B cell (primary cell): Measurements from ENCODE around the gene SRXN1. TPM values are rescaled to one million over a fixed set of nuclear protein-coding genes. Genes with fewer than 3 reads are reported as not detected.

Source experiments
- ATAC-seq: fragments of 200-7000 bp; cut with Tn5 transposase; one replicate; pipeline ENCODE4 v1.10.0; 2021; ENCODE audit warnings: low read depth, mild to moderate bottlenecking, moderate number of reproducible peaks, moderate library complexity
- CTCF ChIA-PET: fragments of 350-600 bp; sonication (Branson Sonifier 250); formaldehyde crosslinking; loops from one replicate; lab custom pipeline; 2021; ENCODE audit warnings: antibody characterized with exemption, inconsistent platforms; lab: Charles Lee
- POLR2A ChIA-PET: fragments of 350-600 bp; sonication (Branson Sonifier 250); formaldehyde crosslinking; loops from one replicate; lab custom pipeline; 2021; ENCODE audit warnings: antibody characterized with exemption; lab: Charles Lee
- DNase-seq: peaks from one replicate; pipeline ENCODE4 v3.0.0; 2013
- H2AFZ ChIP-seq: 2 replicates; pipeline ENCODE4 v1.6.1; 2012; ENCODE audit warnings: mild to moderate bottlenecking, low read depth, low read length; ENCODE audit not compliant: insufficient read depth, poor library complexity, severe bottlenecking
- H3K27ac ChIP-seq, 2 donors: 1 replicate in 1 of 2; 2 replicates in 1 of 2; pipeline ENCODE4 v1.5.1; 2012 to 2013; ENCODE audit warnings: low read length in 2 of 2, mild to moderate bottlenecking in 2 of 2, moderate library complexity in 1 of 2
- H3K27me3 ChIP-seq, 4 experiments: fragments of 200-600 bp in 1 of 4; sonication (generic) in 1 of 4; replicated peaks in 1 of 4; 1 replicate in 2 of 4; 2 replicates in 2 of 4; pipeline versions ENCODE4 v1.6.1 to v1.7.0; 2013 to 2016; ENCODE audit warnings: low read length in 3 of 4, mild to moderate bottlenecking in 2 of 4, mixed read lengths in 1 of 4, moderate library complexity in 1 of 4; ENCODE audit not compliant: insufficient read depth in 4 of 4, control insufficient read depth in 3 of 4; ENCODE audit errors: control extremely low read depth in 1 of 4
- H3K36me3 ChIP-seq, 2 experiments: replicated peaks in 1 of 2; 1 replicate in 1 of 2; 2 replicates in 1 of 2; pipeline versions ENCODE4 v1.6.1 to v1.7.1; 2013; ENCODE audit warnings: low read length in 1 of 2; ENCODE audit not compliant: insufficient read depth in 2 of 2, control insufficient read depth in 1 of 2; ENCODE audit errors: control extremely low read depth in 1 of 2, extremely low read depth in 1 of 2
- H3K4me1 ChIP-seq, 2 donors: fragments of 200-600 bp in 1 of 2; sonication (generic) in 1 of 2; 1 replicate in 1 of 2; 2 replicates in 1 of 2; pipeline versions ENCODE4 v1.5.1 to v1.6.1; 2013 to 2017; ENCODE audit warnings: low read length in 2 of 2; ENCODE audit not compliant: control insufficient read depth in 2 of 2, insufficient read depth in 2 of 2
- H3K4me2 ChIP-seq: replicated peaks from 2 replicates; pipeline ENCODE3; 2012; ENCODE audit warnings: mild to moderate bottlenecking, low read depth, low read length; ENCODE audit not compliant: poor library complexity, severe bottlenecking
- H3K4me3 ChIP-seq, 5 experiments: fragments of 200-600 bp in 1 of 5; sonication (generic) in 1 of 5; 1 replicate in 3 of 5; 2 replicates in 2 of 5; pipeline versions ENCODE4 v1.5.1 to v1.7.0; 2011 to 2016; ENCODE audit warnings: low read length in 4 of 5, mild to moderate bottlenecking in 4 of 5, low read depth in 2 of 5, control low read depth in 1 of 5, moderate library complexity in 1 of 5; ENCODE audit not compliant: insufficient read depth in 1 of 5; ENCODE audit errors: control extremely low read depth in 1 of 5, extremely low read depth in 1 of 5
- H3K79me2 ChIP-seq: fragments of 200-600 bp; sonication (generic); one replicate; pipeline ENCODE4 v1.6.0; 2016; ENCODE audit warnings: low read length; ENCODE audit not compliant: control insufficient read depth, insufficient read depth
- H3K9ac ChIP-seq: fragments of 200-600 bp; sonication (generic); 2 replicates; pipeline ENCODE4 v1.6.1; 2017; ENCODE audit warnings: mild to moderate bottlenecking, low read length, moderate library complexity
- H3K9me3 ChIP-seq, 3 donors: one replicate each; pipeline versions ENCODE4 v1.6.1 to v1.7.1; 2013; ENCODE audit warnings: low read length in 2 of 3; ENCODE audit not compliant: control insufficient read depth in 2 of 3, insufficient read depth in 1 of 3; ENCODE audit errors: control extremely low read depth in 1 of 3
- H4K20me1 ChIP-seq: 2 replicates; pipeline ENCODE4 v1.6.0; 2012; ENCODE audit warnings: mild to moderate bottlenecking, low read length; ENCODE audit not compliant: insufficient read depth, control insufficient read depth, poor library complexity, severe bottlenecking
- H3K27ac Mint-ChIP-seq: one replicate; pipeline ENCODE4 v1.8.0; 2021; ENCODE audit warnings: mixed read lengths
- H3K27me3 Mint-ChIP-seq: one replicate; pipeline ENCODE4 v1.8.0; 2021; ENCODE audit warnings: mixed read lengths
- H3K4me1 Mint-ChIP-seq: one replicate; pipeline ENCODE4 v1.8.0; 2021; ENCODE audit warnings: mixed read lengths
- H3K4me3 Mint-ChIP-seq: one replicate; pipeline ENCODE4 v1.8.0; 2021; ENCODE audit warnings: mixed read lengths
- H3K9me3 Mint-ChIP-seq: one replicate; pipeline ENCODE4 v1.8.0; 2022; ENCODE audit warnings: mixed read lengths; ENCODE audit not compliant: insufficient read depth
- EZH2 ChIP-seq: IDR thresholded peaks from 2 replicates; pipeline ENCODE4 v1.6.1; 2012; ENCODE audit warnings: borderline replicate concordance, low read depth, mild to moderate bottlenecking, moderate library complexity, low read length; ENCODE audit not compliant: insufficient read depth, poor library complexity, severe bottlenecking
- WGBS: methylation state at CpG from one replicate; pipeline ENCODE4 v1.1.5; 2013; ENCODE audit warnings: missing lambda C conversion rate; ENCODE audit not compliant: insufficient coverage; 5-methylcytosine and 5-hydroxymethylcytosine counted together
- intact Hi-C: fragments of 100-400 bp; cut with micrococcal nuclease; formaldehyde crosslinking; loops from one replicate; pipeline ENCODE4 v1.10.0; 2022
- polyA plus RNA-seq: library from polyadenylated mRNA; depleted of rRNA; stranded (reverse); fragments of >200 nt; gene quantifications from 2 replicates; pipeline ENCODE4 v1.2.3, GENCODE V29; 2012
- total RNA-seq, 2 donors: library from RNA; stranded (reverse); fragments of 120-200 nt in 1 of 2; gene quantifications; 1 replicate in 1 of 2; 2 replicates in 1 of 2; pipeline versions ENCODE4 v1.2.3 to v1.2.4, GENCODE V29; 2013 to 2022
- TF ChIP-seq, protein P1 (sequence below): fragments of 200-600 bp; IDR thresholded peaks from one replicate; pipeline ENCODE4 v1.8.0; 2022; ENCODE audit warnings: antibody characterized with exemption, mild to moderate bottlenecking

Gene SRXN1
- total and polyA plus RNA-seq, 2 donors (not counting 1 experiment from before 2014, with no cell fraction given) = 1.3 to 4.5 TPM

DNA sequence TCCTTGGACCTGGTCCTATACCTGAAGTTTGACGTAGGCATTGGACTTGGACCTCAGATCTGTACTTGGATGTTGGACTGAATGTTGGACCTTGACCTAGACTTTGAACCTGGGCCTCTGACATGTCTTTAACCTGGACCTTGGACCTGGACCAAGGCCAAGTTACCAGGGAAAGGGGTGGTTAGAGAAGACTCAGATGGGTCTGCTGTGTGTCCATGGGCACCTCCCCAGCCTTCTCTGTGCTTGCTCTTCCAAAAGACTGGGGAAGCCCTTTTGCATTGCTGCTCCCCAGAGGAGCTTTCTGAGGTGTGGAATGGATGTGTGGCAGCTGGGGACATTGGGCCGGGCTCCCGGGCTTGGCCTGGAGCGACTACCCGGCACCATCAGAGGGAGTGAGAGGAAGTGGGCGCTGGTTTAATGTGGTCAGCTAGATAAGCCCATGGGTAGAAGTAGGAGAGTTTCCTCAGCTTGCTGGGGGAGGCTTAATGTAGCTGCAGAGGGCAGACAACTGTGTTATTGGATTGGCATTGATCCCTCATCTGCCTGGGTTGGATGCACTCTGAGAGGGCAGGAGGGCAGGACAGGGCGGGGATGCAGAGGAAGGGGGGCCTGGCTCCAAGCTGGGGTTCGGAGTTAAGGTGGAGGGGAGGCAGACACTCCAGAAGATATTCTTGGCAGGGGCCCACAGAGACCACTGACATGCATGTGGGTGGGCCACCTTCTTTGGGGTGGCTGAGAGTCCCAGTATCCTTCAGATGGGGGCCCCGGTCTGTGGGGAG, 18.4 kb upstream of the SRXN1 start:
- TF ChIP-seq, protein P1, sequence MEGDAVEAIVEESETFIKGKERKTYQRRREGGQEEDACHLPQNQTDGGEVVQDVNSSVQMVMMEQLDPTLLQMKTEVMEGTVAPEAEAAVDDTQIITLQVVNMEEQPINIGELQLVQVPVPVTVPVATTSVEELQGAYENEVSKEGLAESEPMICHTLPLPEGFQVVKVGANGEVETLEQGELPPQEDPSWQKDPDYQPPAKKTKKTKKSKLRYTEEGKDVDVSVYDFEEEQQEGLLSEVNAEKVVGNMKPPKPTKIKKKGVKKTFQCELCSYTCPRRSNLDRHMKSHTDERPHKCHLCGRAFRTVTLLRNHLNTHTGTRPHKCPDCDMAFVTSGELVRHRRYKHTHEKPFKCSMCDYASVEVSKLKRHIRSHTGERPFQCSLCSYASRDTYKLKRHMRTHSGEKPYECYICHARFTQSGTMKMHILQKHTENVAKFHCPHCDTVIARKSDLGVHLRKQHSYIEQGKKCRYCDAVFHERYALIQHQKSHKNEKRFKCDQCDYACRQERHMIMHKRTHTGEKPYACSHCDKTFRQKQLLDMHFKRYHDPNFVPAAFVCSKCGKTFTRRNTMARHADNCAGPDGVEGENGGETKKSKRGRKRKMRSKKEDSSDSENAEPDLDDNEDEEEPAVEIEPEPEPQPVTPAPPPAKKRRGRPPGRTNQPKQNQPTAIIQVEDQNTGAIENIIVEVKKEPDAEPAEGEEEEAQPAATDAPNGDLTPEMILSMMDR = no peak
- no peak for TF ChIP-seq EZH2
- H3K27me3 ChIP-seq = peaks cover 0 to 67% (median 28%) of the 10 kb centered on the region in 4 experiments

DNA sequence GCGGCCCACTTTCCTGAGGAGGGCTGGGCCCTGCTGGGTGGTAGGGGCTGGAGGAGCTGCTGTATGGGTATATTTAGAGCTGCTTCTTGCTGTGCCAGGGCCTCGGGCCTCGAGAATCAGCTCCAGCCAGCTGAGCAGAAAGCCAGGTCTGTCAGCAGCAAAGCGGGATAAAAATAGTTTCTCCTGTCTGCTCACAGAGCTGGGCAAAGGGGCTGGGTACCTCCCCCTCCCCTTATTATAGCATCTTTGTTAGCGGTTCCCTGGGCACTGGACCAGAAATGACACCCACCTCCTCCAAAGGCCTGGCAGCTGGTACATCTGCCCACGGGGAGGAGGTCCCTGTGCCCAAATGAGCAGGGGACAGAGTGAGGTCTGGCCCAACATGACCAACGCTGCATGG, 16.6 kb upstream of the SRXN1 start:
- Histone ChIP-seq H3K4me2 (no peak overlapping the region), H3K4me3 (no peak overlapping the region), H2AFZ (no peak overlapping the region), H3K79me2 (no peaks in the 10 kb centered on the region), H3K4me1 (no peaks in the 10 kb centered on the region), H3K27me3 (peaks cover 0 to 68% (median 22%) of the 10 kb centered on the region in 4 experiments), H3K9me3 (no peaks in the 10 kb centered on the region), H3K27ac (no peak overlapping the region), H3K36me3 (no peaks in the 10 kb centered on the region), H4K20me1 (no peaks in the 10 kb centered on the region), H3K9ac (no peak overlapping the region)
- H3K9me3 Mint-ChIP-seq = no peaks in the 10 kb centered on the region
- WGBS = 92% methylated on average over 6 of the region's 7 CpGs
- TF ChIP-seq, protein P1 = no peak
- TF ChIP-seq EZH2 = no peak
- H3K27me3 Mint-ChIP-seq = peaks cover 65% of the 10 kb centered on the region
- ChIA-PET POLR2A (no interaction called here), CTCF (interaction anchor here (1.3 kb wide), 1 partner anchor 24 kb away, joined by 3 read pairs; no protein-coding TSS in a partner anchor)
- intact Hi-C loops = loop anchor here (5.0 kb wide), 1 partner anchor 317 kb away; no protein-coding TSS in a partner anchor
- peaks cover 2% of the 10 kb centered on the region for H3K4me1 Mint-ChIP-seq
- ATAC-seq = no peak
- no peak for DNase-seq
- H3K4me3 Mint-ChIP-seq = no peak overlapping the region
- no peak overlapping the region for H3K27ac Mint-ChIP-seq

More for the DNA sequence above, 18.4 kb upstream of the SRXN1 start:
- H3K27ac Mint-ChIP-seq = no peak overlapping the region
- H3K9me3 ChIP-seq = peaks cover 0 to 6% (median 0%) of the 10 kb centered on the region in 3 donors
- H3K27me3 Mint-ChIP-seq = peaks cover 69% of the 10 kb centered on the region
- POLR2A ChIA-PET = no interaction called here
- no peak overlapping the region for H3K4me3 Mint-ChIP-seq
- H3K9me3 Mint-ChIP-seq = no peaks in the 10 kb centered on the region
- WGBS = 35% methylated on average over 9 of the region's 9 CpGs
- intact Hi-C loops = no loop called here
- H3K4me1 Mint-ChIP-seq = peaks cover 10% of the 10 kb centered on the region
- H3K9ac ChIP-seq = no peak overlapping the region
- no peak overlapping the region for H3K27ac ChIP-seq
- no peak overlapping the region for H3K4me2 ChIP-seq
- ATAC-seq (no peak), DNase-seq (no peak)
- no peak overlapping the region for H3K4me3 ChIP-seq
- H3K79me2 ChIP-seq = no peaks in the 10 kb centered on the region
- no peaks in the 10 kb centered on the region for H4K20me1 ChIP-seq
- H3K4me1 ChIP-seq = peaks cover 9 to 14% of the 10 kb centered on the region in 2 donors
- no peak overlapping the region for H2AFZ ChIP-seq
- CTCF ChIA-PET = no interaction called here
- no peaks in the 10 kb centered on the region for H3K36me3 ChIP-seq
